ENCODE results near the gene TSLP. TPM values are rescaled to one million over a fixed set of nuclear protein-coding genes. Genes with fewer than 3 reads are reported as not detected.
A peak's percentile ranks its signal among the peaks of the same experiment; 100 is the strongest.

Gene TSLP
- total and polyA plus RNA-seq, 2 donors from 2014 or later = 0.60 to 1.4 TPM

- FAIRE-seq (no peak), DNase-seq (no peak)
- Histone ChIP-seq H3K9me3 (ENCODE audit: control insufficient read depth in 2 of 3, insufficient read depth in 1 of 3, low read length in 3 of 3) (no peaks in the 10 kb centered on the region), H3K27me3 (ENCODE audit: control insufficient read depth, insufficient read depth, low read length) (peaks cover 29% of the 10 kb centered on the region), H3K36me3 (ENCODE audit: control insufficient read depth in 2 of 3, insufficient read depth in 3 of 3, low read length in 3 of 3) (no peaks in the 10 kb centered on the region), H3K4me1 (ENCODE audit: control insufficient read depth in 2 of 3, insufficient read depth in 2 of 3, low read depth in 1 of 3, low read length in 3 of 3) (no peaks in the 10 kb centered on the region), H3K4me3 (ENCODE audit: low read length in 3 of 3) (no peak overlapping the region), H3K9ac (ENCODE audit: low read length in 3 of 3) (no peak overlapping the region), H3K27ac (ENCODE audit: low read depth in 2 of 2, low read length in 2 of 2) (no peak overlapping the region)
- TF ChIP-seq, protein P1, sequence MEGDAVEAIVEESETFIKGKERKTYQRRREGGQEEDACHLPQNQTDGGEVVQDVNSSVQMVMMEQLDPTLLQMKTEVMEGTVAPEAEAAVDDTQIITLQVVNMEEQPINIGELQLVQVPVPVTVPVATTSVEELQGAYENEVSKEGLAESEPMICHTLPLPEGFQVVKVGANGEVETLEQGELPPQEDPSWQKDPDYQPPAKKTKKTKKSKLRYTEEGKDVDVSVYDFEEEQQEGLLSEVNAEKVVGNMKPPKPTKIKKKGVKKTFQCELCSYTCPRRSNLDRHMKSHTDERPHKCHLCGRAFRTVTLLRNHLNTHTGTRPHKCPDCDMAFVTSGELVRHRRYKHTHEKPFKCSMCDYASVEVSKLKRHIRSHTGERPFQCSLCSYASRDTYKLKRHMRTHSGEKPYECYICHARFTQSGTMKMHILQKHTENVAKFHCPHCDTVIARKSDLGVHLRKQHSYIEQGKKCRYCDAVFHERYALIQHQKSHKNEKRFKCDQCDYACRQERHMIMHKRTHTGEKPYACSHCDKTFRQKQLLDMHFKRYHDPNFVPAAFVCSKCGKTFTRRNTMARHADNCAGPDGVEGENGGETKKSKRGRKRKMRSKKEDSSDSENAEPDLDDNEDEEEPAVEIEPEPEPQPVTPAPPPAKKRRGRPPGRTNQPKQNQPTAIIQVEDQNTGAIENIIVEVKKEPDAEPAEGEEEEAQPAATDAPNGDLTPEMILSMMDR (IDR thresholded peaks at IDR 0.05; ENCODE audit: borderline replicate concordance, extremely low read depth, insufficient read depth) = no peak
- intact Hi-C loops (cut with DNase I) = no loop called here
Measured at GRCh38 chr5:111068213-111068612, 3.3 kb upstream of the TSLP start.

- no peak overlapping the region for H3K4me3 ChIP-seq (ENCODE audit: low read length in 3 of 3)
- no peaks in the 10 kb centered on the region for H3K9me3 ChIP-seq (ENCODE audit: control insufficient read depth in 2 of 3, insufficient read depth in 1 of 3, low read length in 3 of 3)
- H3K4me1 ChIP-seq (ENCODE audit: control insufficient read depth in 2 of 3, insufficient read depth in 2 of 3, low read depth in 1 of 3, low read length in 3 of 3) = no peaks in the 10 kb centered on the region
- no peaks in the 10 kb centered on the region for H3K36me3 ChIP-seq (ENCODE audit: control insufficient read depth in 2 of 3, insufficient read depth in 3 of 3, low read length in 3 of 3)
- TF ChIP-seq, protein P1 (IDR thresholded peaks at IDR 0.05; ENCODE audit: borderline replicate concordance, extremely low read depth, insufficient read depth) = no peak
- DNase-seq (no peak), FAIRE-seq (no peak)
- intact Hi-C loops (cut with DNase I) = no loop called here
- no peak overlapping the region for H3K9ac ChIP-seq (ENCODE audit: low read length in 3 of 3)
- peaks cover 34% of the 10 kb centered on the region for H3K27me3 ChIP-seq (ENCODE audit: control insufficient read depth, insufficient read depth, low read length)
- no peak overlapping the region for H3K27ac ChIP-seq (ENCODE audit: low read depth in 2 of 2, low read length in 2 of 2)
Measured at GRCh38 chr5:111069839-111070238, 1.7 kb upstream of the TSLP start.

DNA sequence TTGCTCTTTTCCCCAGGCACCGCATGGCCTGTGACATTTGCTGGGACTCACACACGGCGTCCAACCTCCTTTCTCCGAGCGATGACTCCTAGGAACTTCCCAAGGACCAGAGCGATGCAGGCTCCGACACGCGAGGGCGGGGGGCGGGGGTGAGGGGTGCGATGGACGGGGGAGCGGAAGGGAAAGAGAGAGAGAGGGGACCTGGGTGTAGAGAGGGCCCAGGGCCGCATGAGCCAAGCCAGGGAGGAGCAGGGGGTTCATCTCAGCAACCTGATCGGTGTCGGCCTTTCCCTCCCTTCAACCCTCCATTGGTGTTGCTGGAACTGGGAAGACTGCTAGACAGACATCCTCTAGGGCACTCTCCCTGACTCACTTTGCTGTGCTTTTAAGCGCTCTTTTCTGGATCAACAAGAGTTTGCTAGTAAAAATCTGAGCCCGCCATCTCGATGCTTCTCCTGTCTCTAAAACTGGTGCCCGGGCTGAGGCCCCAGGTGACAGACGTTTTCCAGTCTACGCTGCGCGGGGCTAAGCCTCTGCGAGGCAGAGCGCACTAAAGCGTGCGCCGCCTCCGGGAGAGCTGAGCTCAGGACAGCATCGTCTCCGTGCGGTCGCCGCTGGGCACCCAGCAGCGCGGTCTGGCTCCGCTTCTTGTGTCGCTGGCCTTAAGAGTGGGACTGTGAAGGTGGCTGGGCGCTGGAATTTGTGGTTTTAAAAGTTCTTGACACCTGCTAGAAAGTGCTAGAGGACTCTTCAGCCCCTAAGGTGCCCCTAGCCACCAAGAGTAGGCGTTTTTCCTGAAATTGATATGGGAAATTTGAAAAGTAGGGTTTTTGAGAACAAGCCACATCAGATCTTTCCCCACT is 1.0 kb upstream of the TSLP start:
- FAIRE-seq = no peak
- DNase-seq = peak; percentile 39 to 75 (median 62)
- Histone ChIP-seq H3K36me3 (ENCODE audit: control insufficient read depth in 2 of 3, insufficient read depth in 3 of 3, low read length in 3 of 3) (no peaks in the 10 kb centered on the region), H3K27ac (ENCODE audit: low read depth in 2 of 2, low read length in 2 of 2) (no peak overlapping the region), H3K27me3 (ENCODE audit: control insufficient read depth, insufficient read depth, low read length) (peaks cover 35% of the 10 kb centered on the region), H3K4me3 (ENCODE audit: low read length in 3 of 3) (peak overlapping the region in 1 of 3 donors; percentile 35), H3K4me1 (ENCODE audit: control insufficient read depth in 2 of 3, insufficient read depth in 2 of 3, low read depth in 1 of 3, low read length in 3 of 3) (no peaks in the 10 kb centered on the region), H3K9me3 (ENCODE audit: control insufficient read depth in 2 of 3, insufficient read depth in 1 of 3, low read length in 3 of 3) (no peaks in the 10 kb centered on the region), H3K9ac (ENCODE audit: low read length in 3 of 3) (no peak overlapping the region)
- intact Hi-C loops (cut with DNase I) = no loop called here
- TF ChIP-seq, protein P1 (IDR thresholded peaks at IDR 0.05; ENCODE audit: borderline replicate concordance, extremely low read depth, insufficient read depth) = no peak

Measured in kidney (tissue), 14 donors.